ENCODE data around the gene TLCD3B.

The TLCD3B gene

GRCh38 chr16:29993903-29994599, 37.0 kb downstream of the TLCD3B start:
- peak overlapping the region; percentile 2 for H3K27ac ChIP-seq (ENCODE audit: low read length, poor library complexity, severe bottlenecking)
- H2BK5ac ChIP-seq (ENCODE audit: low read depth, low read length, poor library complexity, severe bottlenecking) = no peak overlapping the region
- H3K23ac ChIP-seq (ENCODE audit: low read length in 2 of 2) = no peak overlapping the region
- no peak overlapping the region for H2AFZ ChIP-seq (ENCODE audit: low read depth, low read length)
- H3K4me2 ChIP-seq (ENCODE audit: low read length, poor library complexity, severe bottlenecking) = no peak overlapping the region
- no peak overlapping the region for H2BK120ac ChIP-seq (ENCODE audit: low read depth, low read length)
- H2AK5ac ChIP-seq (ENCODE audit: low read length, severe bottlenecking) = no peak overlapping the region
- H3K79me1 ChIP-seq (replicated peaks; ENCODE audit: low read length, poor library complexity, severe bottlenecking) = peaks cover 7% of the 10 kb centered on the region
- no peak overlapping the region for H4K91ac ChIP-seq (ENCODE audit: low read length)
- no peak for DNase-seq
- H3K36me3 ChIP-seq (ENCODE audit: control insufficient read depth in 1 of 2, insufficient read depth in 2 of 2, low read depth in 1 of 2, low read length in 2 of 2) = peaks cover 43 to 54% of the 10 kb centered on the region in 2 experiments
- H3K4me3 ChIP-seq (ENCODE audit: insufficient read depth in 1 of 2, low read depth in 1 of 2, low read length in 2 of 2) = peak overlapping the region in 1 of 2 experiments; percentile 98
- no peaks in the 10 kb centered on the region for H3K9me3 ChIP-seq (ENCODE audit: control insufficient read depth, low read length)
- H3K9ac ChIP-seq (ENCODE audit: low read length) = peak overlapping the region; percentile 92
- H2BK12ac ChIP-seq (ENCODE audit: low read length in 2 of 2) = no peak overlapping the region
- no peak overlapping the region for H4K8ac ChIP-seq (ENCODE audit: low read length)
- H3K14ac ChIP-seq (ENCODE audit: low read length in 2 of 2) = no peak overlapping the region
- no peak overlapping the region for H3K4ac ChIP-seq (ENCODE audit: low read depth in 1 of 2, low read length in 2 of 2)
- H3K18ac ChIP-seq (ENCODE audit: low read depth in 1 of 2, low read length in 2 of 2) = no peak overlapping the region
- H2BK15ac ChIP-seq (ENCODE audit: low read depth, poor library complexity, severe bottlenecking) = no peak overlapping the region
- H3K27me3 ChIP-seq (ENCODE audit: control insufficient read depth in 1 of 2, insufficient read depth in 1 of 2, low read length in 2 of 2) = no peaks in the 10 kb centered on the region
- peaks cover 14% of the 10 kb centered on the region for H3K4me1 ChIP-seq (ENCODE audit: control insufficient read depth, insufficient read depth, low read depth, low read length)
- 92% methylated on average over 9 of the region's 9 CpGs for WGBS

- H2BK15ac ChIP-seq (ENCODE audit: low read depth, poor library complexity, severe bottlenecking) = no peak overlapping the region
- no peak overlapping the region for H4K8ac ChIP-seq (ENCODE audit: low read length)
- no peak overlapping the region for H3K18ac ChIP-seq (ENCODE audit: low read depth in 1 of 2, low read length in 2 of 2)
- peaks cover 9% of the 10 kb centered on the region for H3K79me1 ChIP-seq (replicated peaks; ENCODE audit: low read length, poor library complexity, severe bottlenecking)
- H3K27me3 ChIP-seq (ENCODE audit: control insufficient read depth in 1 of 2, insufficient read depth in 1 of 2, low read length in 2 of 2) = no peaks in the 10 kb centered on the region
- H2AFZ ChIP-seq (ENCODE audit: low read depth, low read length) = no peak overlapping the region
- no peak overlapping the region for H3K23ac ChIP-seq (ENCODE audit: low read length in 2 of 2)
- no peak overlapping the region for H2BK12ac ChIP-seq (ENCODE audit: low read length in 2 of 2)
- no peak overlapping the region for H2BK120ac ChIP-seq (ENCODE audit: low read depth, low read length)
- no peak overlapping the region for H3K14ac ChIP-seq (ENCODE audit: low read length in 2 of 2)
- no peak overlapping the region for H3K27ac ChIP-seq (ENCODE audit: low read length, poor library complexity, severe bottlenecking)
- no peak overlapping the region for H4K91ac ChIP-seq (ENCODE audit: low read length)
- H2AK5ac ChIP-seq (ENCODE audit: low read length, severe bottlenecking) = no peak overlapping the region
- peaks cover 50 to 61% of the 10 kb centered on the region in 2 experiments for H3K36me3 ChIP-seq (ENCODE audit: control insufficient read depth in 1 of 2, insufficient read depth in 2 of 2, low read depth in 1 of 2, low read length in 2 of 2)
- H3K4me1 ChIP-seq (ENCODE audit: control insufficient read depth, insufficient read depth, low read depth, low read length) = peaks cover 14% of the 10 kb centered on the region
- 96% methylated on average over 25 of the region's 25 CpGs for WGBS
- H3K4ac ChIP-seq (ENCODE audit: low read depth in 1 of 2, low read length in 2 of 2) = no peak overlapping the region
- H2BK5ac ChIP-seq (ENCODE audit: low read depth, low read length, poor library complexity, severe bottlenecking) = no peak overlapping the region
- no peak for DNase-seq
- no peak overlapping the region for H3K4me2 ChIP-seq (ENCODE audit: low read length, poor library complexity, severe bottlenecking)
- no peak overlapping the region for H3K9ac ChIP-seq (ENCODE audit: low read length)
- no peak overlapping the region for H3K4me3 ChIP-seq (ENCODE audit: insufficient read depth in 1 of 2, low read depth in 1 of 2, low read length in 2 of 2)
- no peaks in the 10 kb centered on the region for H3K9me3 ChIP-seq (ENCODE audit: control insufficient read depth, low read length)
Observed at GRCh38 chr16:29993191-29993902, 37.7 kb downstream of the TLCD3B start.

GRCh38 chr16:29992344-29992967, 38.6 kb downstream of the TLCD3B start:
- Histone ChIP-seq H3K9ac (ENCODE audit: low read length) (peak overlapping the region; percentile 66), H3K27ac (ENCODE audit: low read length, poor library complexity, severe bottlenecking) (no peak overlapping the region), H3K4me2 (ENCODE audit: low read length, poor library complexity, severe bottlenecking) (no peak overlapping the region), H3K23ac (ENCODE audit: low read length in 2 of 2) (no peak overlapping the region), H3K36me3 (ENCODE audit: control insufficient read depth in 1 of 2, insufficient read depth in 2 of 2, low read depth in 1 of 2, low read length in 2 of 2) (peaks cover 59 to 65% of the 10 kb centered on the region in 2 experiments), H3K4ac (ENCODE audit: low read depth in 1 of 2, low read length in 2 of 2) (no peak overlapping the region), H2BK12ac (ENCODE audit: low read length in 2 of 2) (no peak overlapping the region), H2AK5ac (ENCODE audit: low read length, severe bottlenecking) (no peak overlapping the region), H3K79me1 (replicated peaks; ENCODE audit: low read length, poor library complexity, severe bottlenecking) (peaks cover 11% of the 10 kb centered on the region), H2BK15ac (ENCODE audit: low read depth, poor library complexity, severe bottlenecking) (no peak overlapping the region), H3K4me1 (ENCODE audit: control insufficient read depth, insufficient read depth, low read depth, low read length) (peaks cover 14% of the 10 kb centered on the region), H3K4me3 (ENCODE audit: insufficient read depth in 1 of 2, low read depth in 1 of 2, low read length in 2 of 2) (no peak overlapping the region), H3K18ac (ENCODE audit: low read depth in 1 of 2, low read length in 2 of 2) (no peak overlapping the region), H3K9me3 (ENCODE audit: control insufficient read depth, low read length) (no peaks in the 10 kb centered on the region), H4K91ac (ENCODE audit: low read length) (no peak overlapping the region), H3K27me3 (ENCODE audit: control insufficient read depth in 1 of 2, insufficient read depth in 1 of 2, low read length in 2 of 2) (no peaks in the 10 kb centered on the region), H4K8ac (ENCODE audit: low read length) (no peak overlapping the region), H2BK5ac (ENCODE audit: low read depth, low read length, poor library complexity, severe bottlenecking) (no peak overlapping the region), H2BK120ac (ENCODE audit: low read depth, low read length) (no peak overlapping the region), H2AFZ (ENCODE audit: low read depth, low read length) (no peak overlapping the region), H3K14ac (ENCODE audit: low read length in 2 of 2) (no peak overlapping the region)
- 84% methylated on average over 7 of the region's 7 CpGs for WGBS
- peak; percentile 12 for DNase-seq

- 100% methylated on average over 1 of the region's 5 CpGs for WGBS
- no peak overlapping the region for H3K14ac ChIP-seq (ENCODE audit: low read length in 2 of 2)
- H2BK120ac ChIP-seq (ENCODE audit: low read depth, low read length) = no peak overlapping the region
Observed at GRCh38 chr16:29991571-29991904, 39.5 kb downstream of the TLCD3B start.

More at GRCh38 chr16:29991571-29991904, 39.5 kb downstream of the TLCD3B start:
- no peak overlapping the region for H2AFZ ChIP-seq (ENCODE audit: low read depth, low read length)
- H3K9ac ChIP-seq (ENCODE audit: low read length) = peak overlapping the region; percentile 66
- no peak overlapping the region for H2AK5ac ChIP-seq (ENCODE audit: low read length, severe bottlenecking)
- H3K18ac ChIP-seq (ENCODE audit: low read depth in 1 of 2, low read length in 2 of 2) = no peak overlapping the region
- no peak overlapping the region for H4K91ac ChIP-seq (ENCODE audit: low read length)
- no peak overlapping the region for H2BK12ac ChIP-seq (ENCODE audit: low read length in 2 of 2)
- no peak overlapping the region for H2BK5ac ChIP-seq (ENCODE audit: low read depth, low read length, poor library complexity, severe bottlenecking)
- peaks cover 10% of the 10 kb centered on the region for H3K4me1 ChIP-seq (ENCODE audit: control insufficient read depth, insufficient read depth, low read depth, low read length)
- H3K4ac ChIP-seq (ENCODE audit: low read depth in 1 of 2, low read length in 2 of 2) = no peak overlapping the region
- no peak overlapping the region for H3K4me3 ChIP-seq (ENCODE audit: insufficient read depth in 1 of 2, low read depth in 1 of 2, low read length in 2 of 2)
- no peak overlapping the region for H2BK15ac ChIP-seq (ENCODE audit: low read depth, poor library complexity, severe bottlenecking)
- peaks cover 68 to 74% of the 10 kb centered on the region in 2 experiments for H3K36me3 ChIP-seq (ENCODE audit: control insufficient read depth in 1 of 2, insufficient read depth in 2 of 2, low read depth in 1 of 2, low read length in 2 of 2)
- DNase-seq = no peak
- no peak overlapping the region for H4K8ac ChIP-seq (ENCODE audit: low read length)
- H3K79me1 ChIP-seq (replicated peaks; ENCODE audit: low read length, poor library complexity, severe bottlenecking) = peaks cover 13% of the 10 kb centered on the region
- no peak overlapping the region for H3K27ac ChIP-seq (ENCODE audit: low read length, poor library complexity, severe bottlenecking)
- H3K4me2 ChIP-seq (ENCODE audit: low read length, poor library complexity, severe bottlenecking) = no peak overlapping the region
- H3K27me3 ChIP-seq (ENCODE audit: control insufficient read depth in 1 of 2, insufficient read depth in 1 of 2, low read length in 2 of 2) = no peaks in the 10 kb centered on the region
- no peaks in the 10 kb centered on the region for H3K9me3 ChIP-seq (ENCODE audit: control insufficient read depth, low read length)
- no peak overlapping the region for H3K23ac ChIP-seq (ENCODE audit: low read length in 2 of 2)
